Coronary artery (tissue), 2 donors: ENCODE results near the gene ACOT7.

Experiments used
- DNase-seq: peaks from one replicate; pipeline ENCODE4 v3.0.0-alpha.2; 2017; ENCODE audit warnings: low spot score
- H3K27ac ChIP-seq, 2 donors: fragments of 200-600 bp; sonication (generic); one replicate each; pipeline ENCODE4 v1.5.1; 2016 to 2019
- H3K4me3 ChIP-seq: fragments of 200-600 bp; sonication (generic); 2 replicates; pipeline ENCODE4 v1.5.1; 2016; ENCODE audit warnings: mild to moderate bottlenecking, moderate library complexity
- CTCF ChIP-seq: fragments of 200-600 bp; sonication (generic); IDR thresholded peaks from one replicate; pipeline ENCODE4 v1.5.1; 2019; ENCODE audit warnings: antibody characterized with exemption

The ACOT7 gene

DNA sequence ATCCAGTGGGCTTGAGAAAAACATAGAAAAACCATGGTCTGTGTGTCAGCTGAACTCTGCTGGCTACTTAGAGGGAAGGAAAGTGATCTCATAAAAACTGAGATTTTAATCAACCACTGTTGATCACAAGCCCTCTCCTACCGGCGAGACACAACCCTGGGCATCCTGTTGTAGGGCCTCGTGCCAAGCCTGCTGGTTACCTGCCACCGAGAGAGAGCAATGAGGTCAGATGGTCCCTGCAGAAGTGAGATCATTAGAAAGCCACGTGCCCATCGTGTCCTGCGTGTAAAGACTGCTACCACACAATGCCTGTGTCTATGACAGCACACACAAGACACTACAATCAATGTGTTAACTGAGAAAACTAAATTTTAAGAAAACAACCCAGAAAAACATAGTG is 91.0 kb downstream of the ACOT7 start:
- Histone ChIP-seq H3K27ac (no peak overlapping the region), H3K4me3 (no peak overlapping the region)
- DNase-seq = no peak
- TF ChIP-seq CTCF = no peak

DNA sequence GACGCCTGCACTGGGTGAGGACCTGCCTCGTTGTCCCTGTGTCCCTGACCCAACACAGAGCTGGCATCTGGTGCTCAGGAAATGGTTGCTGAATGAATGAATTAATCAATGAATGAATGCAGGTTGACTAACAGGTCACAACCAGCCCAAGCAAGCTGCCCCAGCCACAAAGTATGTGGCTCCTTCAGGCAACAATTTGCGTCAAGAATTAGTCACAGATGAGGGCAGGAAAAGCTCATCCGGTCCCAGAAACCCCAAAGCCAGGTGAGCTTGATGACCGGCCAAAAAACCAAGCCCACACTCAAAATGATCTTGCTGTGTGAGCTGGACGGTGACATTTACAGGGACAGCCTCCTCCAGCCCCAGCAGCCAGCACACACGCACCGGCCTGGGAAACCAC is 92.0 kb downstream of the ACOT7 start:
- no peak for TF ChIP-seq CTCF
- DNase-seq = no peak
- H3K4me3 ChIP-seq = no peak overlapping the region
- no peak overlapping the region for H3K27ac ChIP-seq

DNA sequence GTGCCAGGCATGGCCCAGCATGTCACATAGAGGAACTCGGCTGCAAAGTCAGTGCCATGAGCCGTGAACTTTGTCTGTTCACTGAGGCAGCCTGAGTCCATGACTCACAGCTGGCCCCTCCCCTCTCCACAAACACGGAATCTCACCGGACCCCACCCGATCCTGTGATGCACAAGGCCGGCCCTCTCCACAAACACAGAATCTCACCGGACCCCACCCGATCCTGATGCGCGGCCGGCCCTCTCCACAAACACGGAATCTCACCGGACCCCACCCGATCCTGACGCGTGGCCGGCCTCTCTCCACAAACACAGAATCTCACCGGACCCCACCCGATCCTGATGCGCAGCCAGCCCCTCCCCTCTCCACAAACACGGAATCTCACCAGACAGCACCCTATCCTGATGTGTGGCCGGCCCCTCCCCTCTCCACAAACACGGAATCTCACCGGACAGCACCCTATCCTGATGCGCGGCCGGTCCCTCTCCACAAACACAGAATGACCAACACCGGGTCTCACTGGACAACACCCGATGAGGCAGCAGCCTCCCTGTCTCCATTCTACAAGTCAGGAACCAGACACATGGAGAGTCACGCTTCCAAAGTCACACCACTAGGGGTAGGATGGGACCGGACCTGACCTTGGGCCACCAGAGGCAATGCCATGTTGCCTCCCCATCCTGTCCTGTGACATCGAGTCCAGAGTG is 93.1 kb downstream of the ACOT7 start:
- DNase-seq = no peak
- no peak for TF ChIP-seq CTCF
- Histone ChIP-seq H3K27ac (no peak overlapping the region), H3K4me3 (no peak overlapping the region)

DNA sequence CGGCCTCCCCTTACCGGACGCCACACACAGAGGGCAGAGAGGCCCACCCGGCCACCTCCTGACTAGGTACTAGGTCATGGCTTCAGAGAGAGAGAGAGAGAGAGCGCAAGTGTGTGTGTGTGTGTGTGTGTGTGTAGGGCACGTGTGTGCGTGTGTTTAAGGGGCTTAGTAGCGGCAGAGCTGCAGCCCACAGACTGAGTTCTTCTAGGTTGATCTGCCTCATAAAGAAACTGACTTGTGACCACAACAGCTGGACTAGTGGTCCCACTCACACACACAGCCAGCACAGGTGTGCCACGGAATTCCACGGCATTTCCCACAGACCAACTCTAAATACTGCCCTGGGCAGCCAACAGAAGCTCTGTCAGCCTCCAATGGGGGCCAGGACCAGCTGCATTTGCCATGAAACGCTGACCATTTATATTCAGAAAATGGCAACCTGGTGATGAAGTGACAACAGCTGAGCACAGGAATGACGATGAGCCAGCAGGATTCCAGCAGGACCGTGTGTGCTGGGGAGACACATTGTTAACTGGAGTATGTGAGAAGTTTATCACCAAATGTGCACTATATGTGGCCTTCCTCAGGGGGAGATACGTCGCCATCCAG is 93.9 kb downstream of the ACOT7 start:
- Histone ChIP-seq H3K27ac (no peak overlapping the region), H3K4me3 (no peak overlapping the region)
- DNase-seq = no peak
- TF ChIP-seq CTCF = no peak

DNA sequence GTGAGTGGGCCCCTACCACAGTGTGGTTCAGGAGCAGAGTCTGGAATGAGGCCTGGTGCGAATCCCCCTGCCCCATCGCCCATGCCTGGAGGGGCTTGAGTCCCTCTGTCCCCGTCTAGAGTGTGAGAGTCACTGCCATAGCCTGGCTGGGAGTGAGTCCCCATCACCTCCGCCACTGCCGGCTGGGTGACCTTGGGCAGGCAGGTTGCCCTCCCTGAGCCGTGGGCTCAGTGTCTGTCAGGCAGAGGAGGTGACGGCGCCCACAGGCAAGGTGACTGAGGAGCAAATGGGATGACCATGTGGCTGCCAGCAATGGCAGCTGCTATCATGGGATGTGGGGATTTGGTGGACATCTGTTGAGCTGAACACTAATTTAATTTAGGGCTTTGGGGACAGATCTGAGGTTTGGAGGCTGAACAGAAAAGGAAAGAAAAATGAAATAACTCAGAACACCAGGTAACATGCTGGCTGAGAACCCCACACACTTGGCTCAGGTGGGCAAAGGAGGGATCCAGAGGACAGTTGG is 94.6 kb downstream of the ACOT7 start:
- Histone ChIP-seq H3K27ac (no peak overlapping the region), H3K4me3 (no peak overlapping the region)
- DNase-seq = no peak
- no peak for TF ChIP-seq CTCF

GRCh38 chr1:6298530-6298929 is 95.0 kb downstream of the ACOT7 start:
- Histone ChIP-seq H3K27ac (no peak overlapping the region), H3K4me3 (no peak overlapping the region)
- no peak for TF ChIP-seq CTCF
- DNase-seq = no peak

- H3K4me3 ChIP-seq = no peak overlapping the region
- TF ChIP-seq CTCF = no peak
- no peak for DNase-seq
- H3K27ac ChIP-seq = no peak overlapping the region
Measured at GRCh38 chr1:6295910-6296309, 97.7 kb downstream of the ACOT7 start.
